ENCODE results near the gene CHCHD10.

CHCHD10 gene

DNA sequence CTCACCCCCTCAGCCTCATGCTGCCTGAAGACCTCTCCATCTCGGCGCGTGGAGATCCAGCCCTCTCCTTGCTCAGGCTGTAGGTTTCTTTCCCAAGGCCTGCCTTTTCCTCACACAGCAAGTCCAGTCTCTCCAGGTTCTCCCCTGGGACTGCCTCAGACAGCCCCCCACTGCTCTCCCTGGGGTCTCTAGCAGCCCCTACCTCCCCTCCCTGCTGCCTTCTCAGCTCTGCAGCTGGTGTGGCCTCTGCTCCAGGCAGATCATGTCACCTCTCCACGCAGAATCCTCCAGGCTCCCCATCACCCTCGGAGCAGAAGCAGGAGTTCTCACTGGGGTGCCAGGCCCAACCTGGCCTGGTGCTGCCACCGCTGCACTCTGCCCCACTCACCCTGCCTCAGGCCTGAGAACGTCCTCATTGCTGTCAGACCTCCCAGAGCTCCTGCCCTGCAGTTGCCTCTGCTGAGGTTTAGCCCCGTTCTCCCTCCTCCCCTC lies 34.2 kb upstream of the CHCHD10 start:
- no peak overlapping the region for H3K9ac ChIP-seq
- no peak overlapping the region for H3K27ac ChIP-seq
- H3K27me3 ChIP-seq (ENCODE audit: control insufficient read depth, insufficient read depth, low read length): no peaks in the 10 kb centered on the region
- H3K4me3 ChIP-seq (ENCODE audit: low read depth, low read length): no peak overlapping the region
- no peak overlapping the region for H2AFZ ChIP-seq
- H3K4me2 ChIP-seq (ENCODE audit: low read length): no peak overlapping the region
- no peaks in the 10 kb centered on the region for H3K9me3 ChIP-seq (ENCODE audit: control insufficient read depth, low read length)
- TF ChIP-seq CTCF (IDR thresholded peaks at IDR 0.05): no peak
- H3K36me3 ChIP-seq (ENCODE audit: control insufficient read depth, insufficient read depth, low read length): no peaks in the 10 kb centered on the region
- H3K79me2 ChIP-seq: no peaks in the 10 kb centered on the region
- H3K4me1 ChIP-seq: no peaks in the 10 kb centered on the region

- no peaks in the 10 kb centered on the region for H3K79me2 ChIP-seq
- no peak overlapping the region for H3K9ac ChIP-seq
- no peak overlapping the region for H3K4me3 ChIP-seq (ENCODE audit: low read depth, low read length)
- no peaks in the 10 kb centered on the region for H3K4me1 ChIP-seq
- H3K36me3 ChIP-seq (ENCODE audit: control insufficient read depth, insufficient read depth, low read length): no peaks in the 10 kb centered on the region
- H3K27ac ChIP-seq: no peak overlapping the region
- H2AFZ ChIP-seq: no peak overlapping the region
- no peaks in the 10 kb centered on the region for H3K9me3 ChIP-seq (ENCODE audit: control insufficient read depth, low read length)
- no peak overlapping the region for H3K4me2 ChIP-seq (ENCODE audit: low read length)
- no peaks in the 10 kb centered on the region for H3K27me3 ChIP-seq (ENCODE audit: control insufficient read depth, insufficient read depth, low read length)
- TF ChIP-seq CTCF (IDR thresholded peaks at IDR 0.05): no peak
Measured at GRCh38 chr22:23801238-23801821, 33.6 kb upstream of the CHCHD10 start.

DNA sequence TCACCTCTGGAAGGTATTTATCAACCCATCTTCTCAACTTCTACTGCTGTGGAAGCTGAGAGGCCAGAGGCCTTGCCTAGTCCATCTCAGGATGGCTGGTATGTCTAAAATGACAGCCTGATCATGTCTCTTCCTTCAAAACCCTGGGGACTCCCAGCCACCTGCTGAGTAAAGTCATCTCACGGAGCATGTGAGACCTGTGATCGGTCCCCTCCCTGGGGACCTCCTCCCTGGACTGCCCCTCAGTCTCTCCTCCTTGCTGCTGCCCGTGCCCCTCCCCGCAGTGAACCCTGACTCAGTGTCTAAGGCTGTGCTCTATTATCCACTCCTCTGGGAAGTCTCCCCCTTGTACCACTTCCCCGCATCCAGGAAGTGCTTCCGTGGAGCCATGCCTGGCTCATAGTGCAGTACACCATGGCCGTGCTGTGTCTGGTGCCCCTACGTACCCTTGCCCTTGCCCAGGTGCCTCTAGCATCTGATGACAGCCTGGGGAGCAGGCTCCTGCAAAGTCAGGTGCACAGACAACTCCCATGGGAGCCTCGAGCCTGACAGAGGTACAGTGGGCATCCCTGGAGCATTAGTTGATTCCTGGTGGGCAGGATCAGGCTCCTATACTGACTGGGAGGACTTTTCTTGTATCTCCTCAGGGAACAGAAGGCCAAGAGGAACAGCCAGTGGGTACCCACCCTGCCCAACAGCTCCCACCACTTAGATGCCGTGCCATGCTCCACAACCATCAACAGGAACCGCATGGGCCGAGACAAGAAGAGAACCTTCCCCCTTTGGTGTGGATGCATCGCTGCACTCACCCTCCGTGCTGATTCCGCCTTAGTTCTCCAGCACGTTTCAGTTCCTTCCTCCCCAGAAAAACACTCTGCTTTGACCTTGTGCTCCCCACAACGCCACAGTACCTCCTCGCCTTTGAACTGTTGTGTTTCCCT lies 32.8 kb upstream of the CHCHD10 start:
- Histone ChIP-seq H3K4me1 (no peaks in the 10 kb centered on the region), H3K4me2 (ENCODE audit: low read length) (no peak overlapping the region), H3K79me2 (no peaks in the 10 kb centered on the region), H3K9me3 (ENCODE audit: control insufficient read depth, low read length) (no peaks in the 10 kb centered on the region), H3K36me3 (ENCODE audit: control insufficient read depth, insufficient read depth, low read length) (no peaks in the 10 kb centered on the region), H3K27ac (no peak overlapping the region), H2AFZ (no peak overlapping the region), H3K4me3 (ENCODE audit: low read depth, low read length) (no peak overlapping the region), H3K9ac (no peak overlapping the region), H3K27me3 (ENCODE audit: control insufficient read depth, insufficient read depth, low read length) (no peaks in the 10 kb centered on the region)
- no peak for TF ChIP-seq CTCF (IDR thresholded peaks at IDR 0.05)

DNA sequence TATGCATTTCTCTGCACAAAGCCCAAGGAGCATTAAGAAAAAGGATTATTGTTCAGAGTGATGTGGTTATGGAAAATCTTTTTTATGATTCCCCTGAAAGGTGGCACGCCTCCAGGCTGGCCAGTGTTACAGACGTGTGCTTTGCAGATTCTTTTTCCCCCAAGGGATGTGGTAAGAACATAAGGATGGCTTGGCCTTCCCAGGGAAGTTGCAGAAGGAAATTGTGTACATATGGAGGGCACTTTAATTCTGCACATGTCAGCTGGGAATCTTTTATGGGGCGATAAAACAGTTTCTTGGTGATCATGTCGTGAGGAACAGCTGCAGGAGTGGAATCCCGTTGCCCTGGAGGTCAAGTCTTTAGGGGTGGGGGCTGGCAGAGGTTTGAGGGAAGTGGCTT lies 28.7 kb upstream of the CHCHD10 start:
- Histone ChIP-seq H3K4me3 (ENCODE audit: low read depth, low read length) (no peak overlapping the region), H3K79me2 (peaks cover 1% of the 10 kb centered on the region), H3K9ac (no peak overlapping the region), H3K9me3 (ENCODE audit: control insufficient read depth, low read length) (no peaks in the 10 kb centered on the region), H3K27ac (no peak overlapping the region), H2AFZ (no peak overlapping the region), H3K4me1 (no peaks in the 10 kb centered on the region), H3K4me2 (ENCODE audit: low read length) (no peak overlapping the region), H3K27me3 (ENCODE audit: control insufficient read depth, insufficient read depth, low read length) (no peaks in the 10 kb centered on the region), H3K36me3 (ENCODE audit: control insufficient read depth, insufficient read depth, low read length) (no peaks in the 10 kb centered on the region)
- no peak for TF ChIP-seq CTCF (IDR thresholded peaks at IDR 0.05)

Measured in parathyroid adenoma (tissue), 2 donors.